B cell (primary cell): ENCODE measurements around the gene RNF141.

Experiments used
- CTCF ChIP-seq: fragments of 200-600 bp; IDR thresholded peaks from one replicate; pipeline ENCODE4 v1.8.0; 2022; ENCODE audit warnings: antibody characterized with exemption, mild to moderate bottlenecking
- EZH2 ChIP-seq: IDR thresholded peaks from 2 replicates; pipeline ENCODE4 v1.6.1; 2012; ENCODE audit warnings: borderline replicate concordance, low read depth, mild to moderate bottlenecking, moderate library complexity, low read length; ENCODE audit not compliant: insufficient read depth, poor library complexity, severe bottlenecking

GRCh38 chr11:10573028-10573427 lies 32.0 kb upstream of the RNF141 start:
- TF ChIP-seq CTCF (no peak), EZH2 (no peak)
